ENCODE data around the gene NXT1. TPM values are rescaled to one million over a fixed set of nuclear protein-coding genes. Genes with fewer than 3 reads are reported as not detected.
"Not testable (repeated sequence)": the region's sequence is repeated elsewhere in the genome, so short reads cannot be mapped to it uniquely, and the experiment has no call there.

The NXT1 gene
- total RNA-seq, 2 experiments from 2014 or later, result 26.2 to 28.4 TPM

DNA sequence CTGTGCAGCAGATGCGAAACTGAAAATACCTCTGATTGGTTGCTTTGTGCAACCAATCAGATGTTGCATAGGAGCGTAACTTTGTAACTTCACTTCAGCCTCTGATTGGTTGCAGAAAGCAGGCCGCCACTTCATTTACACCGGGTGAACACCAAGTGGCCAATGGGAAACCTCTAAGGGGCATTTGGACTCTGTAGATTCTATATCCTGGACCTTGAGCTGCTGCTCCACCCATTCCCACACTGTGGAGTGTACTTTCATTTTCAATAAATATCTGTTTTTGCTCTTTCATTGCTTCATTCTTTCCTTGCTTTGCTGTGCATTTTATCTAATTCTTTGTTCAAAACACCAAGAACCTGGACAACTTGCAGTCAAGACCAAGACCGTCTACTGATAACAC lies 14.1 kb upstream of the NXT1 start:
- POLR2A ChIA-PET, result interaction anchor here (2.1 kb wide), 1 partner anchor 13 kb away, joined by 5 read pairs; the partner anchor contains the start of gene NXT1
- Mint-ChIP-seq H3K27me3 (no peaks in the 10 kb centered on the region), H3K27ac (no peak overlapping the region)

DNA sequence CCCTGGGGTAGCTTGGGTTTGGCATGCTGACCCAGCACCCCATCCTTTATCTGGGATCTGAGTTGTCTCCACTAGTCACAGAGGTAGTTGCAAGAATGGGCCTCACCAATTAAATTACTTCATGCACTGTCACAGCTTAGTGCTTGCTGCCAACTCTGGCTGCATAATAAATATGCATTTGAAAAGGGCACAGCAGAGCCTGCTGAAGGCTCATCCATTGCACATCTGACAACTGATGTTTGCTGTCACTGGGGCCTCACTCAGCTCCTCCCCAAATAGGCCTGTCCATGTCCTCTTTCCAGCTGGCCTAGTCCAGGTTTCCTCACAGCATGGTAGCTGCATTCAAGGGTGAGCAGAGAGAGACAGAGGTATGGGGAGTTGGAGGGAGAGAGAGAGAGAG lies 13.3 kb upstream of the NXT1 start:
- no peak for DNase-seq
- Mint-ChIP-seq H3K4me1 (peaks cover 13% of the 10 kb centered on the region), H3K27me3 (no peaks in the 10 kb centered on the region), H3K9me3 (no peaks in the 10 kb centered on the region), H3K27ac (no peak overlapping the region), H3K36me3 (ENCODE audit: low read depth) (no peaks in the 10 kb centered on the region), H3K4me3 (no peak overlapping the region)
- CTCF ChIA-PET, result interaction anchor here (1.2 to 2.4 kb wide), 2 partner anchors 13 to 646 kb away, joined by 4 to 7 read pairs; partner anchors contain the start of gene NXT1
- POLR2A ChIA-PET, result interaction anchor here (2.1 kb wide), 1 partner anchor 13 kb away, joined by 5 read pairs; the partner anchor contains the start of gene NXT1

More for the DNA sequence above, 14.1 kb upstream of the NXT1 start:
- DNase-seq, result no peak
- Mint-ChIP-seq H3K36me3 (ENCODE audit: low read depth) (no peaks in the 10 kb centered on the region), H3K4me3 (no peak overlapping the region), H3K4me1 (peaks cover 13% of the 10 kb centered on the region), H3K9me3 (no peaks in the 10 kb centered on the region)
- CTCF ChIA-PET, result interaction anchor here (2.4 kb wide), 1 partner anchor 14 kb away, joined by 7 read pairs; the partner anchor contains the start of gene NXT1

DNA sequence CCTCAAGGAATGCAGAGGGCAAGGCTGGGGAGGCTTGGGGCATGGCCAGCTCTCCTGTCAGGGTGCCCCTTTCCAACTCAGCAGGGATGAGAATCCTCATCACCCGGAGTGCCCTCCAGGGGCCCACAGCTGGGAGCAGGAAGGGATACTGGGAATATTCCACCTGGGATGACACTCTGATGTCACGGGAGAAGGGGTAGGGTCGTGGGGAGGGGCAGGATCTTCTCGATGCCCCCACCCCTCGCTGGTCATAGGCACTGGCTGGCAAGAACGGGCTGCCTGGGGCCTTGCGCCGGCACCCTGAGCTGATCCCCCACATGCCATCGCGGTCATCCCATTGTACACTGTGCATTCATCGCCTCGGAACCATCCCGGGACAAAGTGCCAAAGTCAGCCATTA lies 10.6 kb upstream of the NXT1 start:
- ChIA-PET POLR2A (interaction anchor here (0.8 kb wide), 1 partner anchor 10 kb away, joined by 3 read pairs; no protein-coding TSS in a partner anchor), CTCF (interaction anchor here (1.5 to 1.8 kb wide), 5 partner anchors 10 to 648 kb away, joined by 3 to 14 read pairs (median 6); partner anchors contain the start of gene NXT1)
- DNase-seq, result no peak
- Mint-ChIP-seq H3K27me3 (no peaks in the 10 kb centered on the region), H3K9me3 (no peaks in the 10 kb centered on the region), H3K36me3 (ENCODE audit: low read depth) (no peaks in the 10 kb centered on the region), H3K4me1 (peaks cover 8% of the 10 kb centered on the region), H3K27ac (no peak overlapping the region), H3K4me3 (no peak overlapping the region)

DNA sequence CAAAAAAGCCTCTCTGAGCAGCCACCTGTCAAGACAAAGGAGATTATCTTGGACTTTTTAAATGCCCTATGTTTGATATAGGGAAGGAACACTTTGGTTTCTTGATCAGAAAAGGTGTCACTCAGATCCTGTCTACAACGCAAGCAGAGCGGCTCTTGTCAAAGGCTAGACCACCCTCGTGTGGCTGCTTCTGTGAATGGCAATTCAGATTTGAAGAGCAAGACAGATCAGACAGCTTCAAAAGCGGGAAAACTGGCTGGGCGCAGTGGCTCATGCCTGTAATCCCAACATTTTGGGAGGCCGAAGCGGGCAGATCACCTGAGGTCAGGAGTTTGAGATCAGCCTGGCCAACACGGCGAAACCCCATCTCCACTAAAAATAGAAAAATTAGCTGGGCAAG lies 10.1 kb upstream of the NXT1 start:
- Mint-ChIP-seq H3K27me3 (no peaks in the 10 kb centered on the region), H3K4me3 (no peak overlapping the region), H3K27ac (no peak overlapping the region), H3K36me3 (ENCODE audit: low read depth) (no peaks in the 10 kb centered on the region), H3K9me3 (no peaks in the 10 kb centered on the region), H3K4me1 (peaks cover 6% of the 10 kb centered on the region)
- peak; percentile 31 for DNase-seq
- ChIA-PET CTCF (interaction anchor here (0.7 to 1.9 kb wide), 8 partner anchors 10 to 649 kb away, joined by 3 to 14 read pairs (median 6); partner anchors contain the start of gene NXT1), POLR2A (interaction anchor here (1.4 kb wide), 1 partner anchor 9 kb away, joined by 8 read pairs; the partner anchor contains the start of gene NXT1)

DNA sequence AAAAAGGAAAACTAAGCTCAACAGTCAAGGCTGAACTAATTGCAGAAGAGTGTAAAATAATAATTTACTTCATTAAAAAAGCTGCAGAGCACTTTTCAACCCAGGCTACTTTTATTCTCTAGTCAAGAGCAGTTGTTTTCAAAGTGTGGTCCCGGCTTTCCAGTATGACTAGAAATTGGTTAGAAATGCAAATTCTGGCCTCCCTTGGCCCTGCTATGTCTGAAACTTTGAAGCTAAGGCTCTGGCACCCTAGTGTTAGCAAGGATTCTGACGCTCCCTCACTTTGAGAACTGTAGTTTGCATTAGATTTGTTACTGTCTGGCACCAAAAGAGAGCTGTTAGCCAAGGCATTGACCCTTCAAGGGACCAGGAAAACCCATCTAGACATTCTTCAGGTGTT lies 9.5 kb upstream of the NXT1 start:
- ChIA-PET POLR2A (interaction anchor here (1.4 kb wide), 1 partner anchor 9 kb away, joined by 8 read pairs; the partner anchor contains the start of gene NXT1), CTCF (interaction anchor here (0.7 to 1.9 kb wide), 6 partner anchors 9 to 649 kb away, joined by 3 to 14 read pairs (median 6); partner anchors contain the start of gene NXT1)
- DNase-seq, result no peak
- no peak overlapping the region for H3K4me3 Mint-ChIP-seq
- peaks cover 6% of the 10 kb centered on the region for H3K4me1 Mint-ChIP-seq
- no peaks in the 10 kb centered on the region for H3K36me3 Mint-ChIP-seq (ENCODE audit: low read depth)
- no peaks in the 10 kb centered on the region for H3K9me3 Mint-ChIP-seq
- H3K27me3 Mint-ChIP-seq, result no peaks in the 10 kb centered on the region
- H3K27ac Mint-ChIP-seq, result no peak overlapping the region

DNA sequence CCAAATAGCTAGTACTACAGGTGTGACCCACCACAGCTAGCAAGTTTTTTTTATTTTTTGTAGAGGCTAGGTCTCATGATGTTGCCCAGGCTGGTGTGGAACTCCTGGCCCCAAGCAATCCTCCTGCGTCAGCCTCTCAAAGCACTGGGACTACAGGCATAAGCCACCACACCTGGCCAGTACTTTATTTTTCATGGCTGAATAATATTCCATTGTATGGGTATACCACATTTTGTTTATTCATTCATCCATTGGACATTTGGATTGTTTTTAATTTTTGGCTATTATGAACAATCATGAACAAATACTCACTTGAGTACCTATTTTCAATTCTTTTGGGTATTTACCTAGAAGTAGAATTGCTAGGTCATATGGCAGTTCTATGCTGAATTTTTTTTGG lies 7.0 kb upstream of the NXT1 start:
- Mint-ChIP-seq H3K4me1 (peaks cover 2% of the 10 kb centered on the region), H3K27me3 (no peaks in the 10 kb centered on the region), H3K27ac (no peak overlapping the region), H3K4me3 (no peak overlapping the region), H3K9me3 (no peaks in the 10 kb centered on the region), H3K36me3 (ENCODE audit: low read depth) (no peaks in the 10 kb centered on the region)
- ChIA-PET POLR2A (no interaction called here), CTCF (no interaction called here)
- DNase-seq, result no peak

DNA sequence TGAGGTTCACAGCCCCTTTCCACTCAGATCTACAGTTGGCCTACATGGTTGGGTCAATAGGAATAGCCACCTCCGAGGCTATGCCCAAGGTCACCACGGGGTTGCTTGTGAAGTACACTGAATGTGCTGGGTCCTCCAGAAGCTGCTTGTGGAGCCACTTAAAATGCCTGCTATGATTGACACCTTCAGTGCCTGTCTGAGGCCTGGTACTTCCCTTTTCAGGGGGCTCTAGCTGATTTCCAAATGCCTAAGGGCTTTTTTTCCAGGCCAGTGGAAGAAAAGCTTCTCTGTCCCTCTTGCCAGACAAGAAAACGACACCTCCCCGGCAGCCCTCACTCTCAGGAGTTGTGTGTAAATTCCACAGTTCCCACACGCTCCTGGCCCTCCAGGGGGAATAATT lies 6.3 kb upstream of the NXT1 start:
- Mint-ChIP-seq H3K4me3 (no peak overlapping the region), H3K4me1 (peaks cover 8% of the 10 kb centered on the region), H3K36me3 (ENCODE audit: low read depth) (no peaks in the 10 kb centered on the region), H3K27ac (no peak overlapping the region), H3K27me3 (no peaks in the 10 kb centered on the region), H3K9me3 (no peaks in the 10 kb centered on the region)
- CTCF ChIA-PET, result no interaction called here
- DNase-seq, result no peak
- POLR2A ChIA-PET, result no interaction called here

DNA sequence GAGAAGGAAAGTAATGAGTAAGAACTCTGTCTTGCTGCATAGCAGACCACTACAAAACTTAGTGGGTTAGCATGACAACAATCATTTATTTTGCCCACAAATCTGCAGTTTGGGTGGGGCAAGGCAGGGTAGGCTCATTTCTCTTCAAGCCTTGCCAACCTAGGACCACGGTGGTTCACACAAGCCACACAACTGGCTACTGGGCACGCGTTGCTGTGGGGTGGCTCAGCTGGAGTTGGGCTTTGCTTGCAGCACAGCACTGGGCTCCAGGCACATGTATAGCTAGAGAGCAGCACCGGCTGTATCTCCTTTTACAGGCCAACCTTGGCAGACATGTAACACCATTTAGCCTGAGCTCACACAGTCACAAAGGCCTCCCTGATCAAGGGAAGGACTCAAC lies 4.6 kb upstream of the NXT1 start:
- ChIA-PET CTCF (interaction anchor here (0.6 to 0.9 kb wide), 2 partner anchors 12 to 32 kb away, joined by 3 read pairs; no protein-coding TSS in a partner anchor), POLR2A (no interaction called here)
- no peaks in the 10 kb centered on the region for H3K27me3 Mint-ChIP-seq
- H3K4me1 Mint-ChIP-seq, result peaks cover 18% of the 10 kb centered on the region
- no peak overlapping the region for H3K27ac Mint-ChIP-seq
- DNase-seq, result no peak
- H3K4me3 Mint-ChIP-seq, result no peak overlapping the region
- no peaks in the 10 kb centered on the region for H3K9me3 Mint-ChIP-seq
- H3K36me3 Mint-ChIP-seq (ENCODE audit: low read depth), result no peaks in the 10 kb centered on the region

DNA sequence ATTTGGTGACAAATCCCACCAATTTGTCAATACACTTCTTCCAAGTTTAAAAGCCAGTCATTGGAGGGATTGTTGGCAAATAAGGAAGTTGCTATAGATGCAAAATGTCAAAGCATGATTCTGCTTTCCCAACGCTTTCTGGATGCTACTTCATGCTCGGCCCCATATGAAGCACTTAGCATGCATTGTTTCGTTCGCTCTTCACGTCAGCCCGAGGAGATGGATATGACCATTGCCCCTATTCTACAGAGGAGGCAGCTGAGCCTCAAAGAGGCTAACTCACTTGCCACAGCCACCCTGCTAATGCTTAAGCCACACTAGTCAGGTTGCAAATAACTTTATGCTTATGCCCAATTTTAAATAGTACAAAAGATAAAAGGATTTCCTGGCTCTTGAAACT lies 2.8 kb upstream of the NXT1 start:
- Mint-ChIP-seq H3K27ac (no peak overlapping the region), H3K36me3 (ENCODE audit: low read depth) (peaks cover 4% of the 10 kb centered on the region), H3K4me1 (peaks cover 29% of the 10 kb centered on the region), H3K27me3 (no peaks in the 10 kb centered on the region), H3K9me3 (no peaks in the 10 kb centered on the region), H3K4me3 (no peak overlapping the region)
- POLR2A ChIA-PET, result no interaction called here
- CTCF ChIA-PET, result interaction anchor here (1.2 kb wide), 1 partner anchor 74 kb away, joined by 3 read pairs; the partner anchor contains the start of gene NAPB
- no peak for DNase-seq

DNA sequence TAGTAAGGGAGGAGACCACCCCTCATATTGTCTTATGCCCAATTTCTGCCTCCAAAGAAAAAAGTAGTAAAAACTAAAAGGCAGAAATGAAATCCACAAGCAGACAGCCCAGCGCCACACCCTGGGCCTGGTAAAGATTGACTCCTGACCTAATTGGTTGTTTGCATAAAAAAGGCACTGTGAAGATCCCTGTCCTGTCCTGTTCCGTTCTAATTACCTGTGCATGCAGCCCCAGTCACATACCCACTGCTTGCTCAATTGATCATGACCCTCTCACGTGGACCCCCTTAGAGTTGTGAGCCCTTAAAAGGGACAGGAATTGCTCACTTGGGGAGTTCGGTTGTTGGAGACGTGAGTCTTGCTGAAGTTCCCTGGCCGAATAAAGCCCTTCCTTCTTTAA lies 2.1 kb upstream of the NXT1 start:
- Mint-ChIP-seq H3K27ac (peak overlapping the region; percentile 100), H3K4me3 (peak overlapping the region; percentile 42), H3K4me1 (peaks cover 33% of the 10 kb centered on the region)
- H3K36me3 Mint-ChIP-seq (ENCODE audit: low read depth); H3K9me3 Mint-ChIP-seq; H3K27me3 Mint-ChIP-seq; DNase-seq: not testable (repeated sequence)
- ChIA-PET CTCF (interaction anchor here (1.2 to 3.3 kb wide), 4 partner anchors 11 to 98 kb away, joined by 3 to 79 read pairs (median 34); partner anchors contain the start of genes GZF1 and NAPB), POLR2A (interaction anchor here (2.1 to 4.7 kb wide), 2 partner anchors 8 to 71 kb away, joined by 8 to 122 read pairs; partner anchors contain the start of gene NAPB)

DNA sequence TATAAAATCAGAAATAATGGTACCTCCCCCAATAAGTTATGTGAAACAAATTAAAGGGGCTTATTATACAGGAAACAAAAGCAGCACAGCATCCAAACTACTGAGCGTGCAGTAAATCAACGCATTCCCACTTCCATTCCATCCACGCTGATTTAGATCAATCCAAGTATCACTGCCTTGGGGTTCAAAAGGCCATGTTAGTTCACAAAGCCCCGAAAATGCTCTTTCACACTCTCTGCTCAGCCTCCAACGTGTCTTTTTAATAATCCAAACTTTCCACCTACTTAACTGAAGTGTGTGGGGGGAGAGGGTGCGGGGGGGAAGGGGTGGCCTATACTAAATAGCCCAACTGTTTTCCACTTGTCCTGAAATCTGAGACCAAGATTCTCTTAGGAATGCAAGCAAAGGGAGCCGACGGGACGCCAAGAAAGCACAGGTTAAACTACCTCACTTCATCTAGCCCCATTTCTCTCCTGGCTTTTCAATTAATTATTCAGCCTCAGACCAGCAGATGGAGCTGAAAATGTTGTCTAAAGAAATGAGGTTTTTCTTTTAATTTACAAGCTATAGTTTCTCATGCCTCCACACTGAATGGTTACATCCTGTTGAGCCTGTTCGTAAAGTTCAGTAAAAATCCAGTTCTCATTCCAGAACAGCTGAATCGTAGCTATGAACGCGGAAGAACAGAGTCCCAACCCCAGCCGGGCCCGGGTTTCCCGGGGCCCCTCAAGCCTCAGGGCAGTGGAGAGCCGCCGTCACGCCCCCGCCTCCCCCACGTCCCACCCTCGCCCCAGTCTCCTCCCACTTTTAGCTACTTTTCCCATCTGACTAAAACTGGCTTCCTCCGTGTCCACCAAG lies 1.0 kb upstream of the NXT1 start:
- DNase-seq, result peak; percentile 77
- ChIA-PET CTCF (interaction anchor here (0.8 to 3.3 kb wide), 21 partner anchors 9 to 1582 kb away, joined by 3 to 79 read pairs (median 6); partner anchors contain the start of genes CD93, GZF1 and NAPB), POLR2A (interaction anchor here (0.7 to 4.7 kb wide), 22 partner anchors 9 to 678 kb away, joined by 3 to 122 read pairs (median 4); partner anchors contain the start of genes GZF1 and NAPB)
- Mint-ChIP-seq H3K4me1 (peaks cover 35% of the 10 kb centered on the region), H3K4me3 (peak overlapping the region; percentile 86), H3K27me3 (no peaks in the 10 kb centered on the region), H3K9me3 (no peaks in the 10 kb centered on the region), H3K27ac (peak overlapping the region; percentile 100), H3K36me3 (ENCODE audit: low read depth) (peaks cover 14% of the 10 kb centered on the region)

DNA sequence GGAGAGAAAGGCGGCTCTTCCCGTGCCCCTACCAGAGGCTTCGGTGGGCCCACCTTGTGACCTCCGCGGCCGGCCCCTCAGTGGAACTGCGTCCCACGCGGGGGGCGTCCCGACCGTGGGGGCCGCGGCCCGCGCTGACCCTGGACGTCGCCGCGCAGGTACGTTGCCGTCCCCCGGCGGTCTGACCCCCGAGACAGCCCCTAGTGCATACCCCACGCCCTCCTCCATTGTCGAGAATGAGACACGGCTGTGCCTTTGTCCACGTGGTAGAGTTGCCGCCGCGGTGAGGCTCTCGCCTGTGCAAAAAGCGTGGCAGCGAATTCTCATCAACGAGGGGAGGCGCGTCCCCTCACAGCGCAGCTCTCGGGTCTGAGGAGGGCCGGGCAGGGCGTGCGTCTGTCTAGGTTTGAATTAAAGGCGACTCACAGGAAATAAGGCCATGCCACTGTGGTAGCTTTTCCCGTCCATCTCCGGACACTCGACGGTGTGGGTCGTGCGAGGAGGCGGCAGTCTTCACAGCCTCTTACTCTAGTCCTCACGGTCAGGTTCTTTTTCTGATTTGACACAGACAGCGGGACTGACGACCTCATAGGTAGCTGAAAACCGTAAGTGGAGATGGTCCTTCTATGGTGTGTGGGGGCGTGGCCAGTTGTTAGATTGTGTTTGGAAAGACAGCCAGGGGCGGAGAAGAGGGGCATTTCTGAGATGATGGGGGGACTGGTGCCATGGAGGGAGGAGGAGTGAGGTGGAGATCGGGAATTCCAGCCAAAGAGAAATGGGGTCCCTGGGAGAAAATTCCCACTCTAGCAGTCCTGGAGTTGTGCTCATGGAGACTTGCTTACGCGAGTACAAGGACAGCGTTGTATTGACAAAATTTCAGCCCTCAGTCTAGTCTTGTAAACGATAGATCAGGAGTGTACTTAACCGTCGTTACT lies 580 bp downstream of the NXT1 start:
- Mint-ChIP-seq H3K4me3 (peak overlapping the region; percentile 86), H3K36me3 (ENCODE audit: low read depth) (peaks cover 27% of the 10 kb centered on the region), H3K27me3 (no peaks in the 10 kb centered on the region), H3K9me3 (no peaks in the 10 kb centered on the region), H3K27ac (peak overlapping the region; percentile 85), H3K4me1 (peaks cover 40% of the 10 kb centered on the region)
- POLR2A ChIA-PET, result interaction anchor here (0.8 to 4.7 kb wide), 13 partner anchors 9 to 661 kb away, joined by 3 to 122 read pairs (median 5); partner anchors contain the start of genes GZF1 and NAPB
- CTCF ChIA-PET, result interaction anchor here (0.9 to 3.3 kb wide), 7 partner anchors 9 to 256 kb away, joined by 3 to 79 read pairs (median 14); partner anchors contain the start of genes GZF1 and NAPB
- peak; percentile 68 for DNase-seq

All from activated CD4-positive, alpha-beta memory T cell treated with anti-CD3 and anti-CD28 coated beads, Interleukin-2, amount 10 ng/mL, durations not matched to agents 7 days and 5 days (primary cell).